Adrenal gland (tissue), 12 donors: ENCODE data around the gene TYRO3. TPM values are rescaled to one million over a fixed set of nuclear protein-coding genes. Genes with fewer than 3 reads are reported as not detected.

Source experiments
- DNase-seq, 7 donors: peaks; one replicate each; pipeline ENCODE4 v3.0.0-alpha.2; 2019 to 2020
- H3K27ac ChIP-seq, 5 donors: fragments of 200-600 bp; sonication (generic) in 4 of 5; 1 replicate in 3 of 5; 2 replicates in 2 of 5; pipeline versions ENCODE4 v1.5.1 to v1.8.0; 2016 to 2020; ENCODE audit warnings: mild to moderate bottlenecking in 1 of 5
- H3K27me3 ChIP-seq: fragments of 200-600 bp; 2 replicates; pipeline ENCODE4 v1.8.0; 2021
- H3K36me3 ChIP-seq, 2 donors: fragments of 200-600 bp; replicated peaks in 1 of 2; 1 replicate in 1 of 2; 2 replicates in 1 of 2; pipeline versions ENCODE4 v1.5.1 to v1.8.0; 2018 to 2022
- H3K4me1 ChIP-seq, 2 donors: fragments of 200-600 bp; replicated peaks in 1 of 2; 1 replicate in 1 of 2; 2 replicates in 1 of 2; pipeline versions ENCODE4 v1.5.1 to v1.8.0; 2018 to 2021
- H3K4me3 ChIP-seq, 4 donors: fragments of 200-600 bp; sonication (generic) in 3 of 4; one replicate each; pipeline ENCODE4 v1.5.1; 2016 to 2018
- H3K9me3 ChIP-seq, 3 donors: fragments of 200-600 bp; sonication (generic) in 1 of 3; replicated peaks in 1 of 3; 1 replicate in 2 of 3; 2 replicates in 1 of 3; pipeline versions ENCODE4 v1.5.1 to v1.8.0; 2016 to 2021
- POLR2A ChIP-seq, 2 donors: fragments of 450-650 bp; IDR thresholded peaks; one replicate each; pipeline ENCODE4 v1.6.1; 2017; ENCODE audit warnings: antibody characterized with exemption in 2 of 2, mild to moderate bottlenecking in 2 of 2, moderate library complexity in 1 of 2
- WGBS, 4 donors: extraction: QIAGEN DNeasy Blood & Tissue Kit in 2 of 4; methylation state at CpG; one replicate each; pipeline versions ENCODE4 v1.1.5 to v1.1.7; 2013 to 2017; 5-methylcytosine and 5-hydroxymethylcytosine counted together
- intact Hi-C, 2 donors: fragments of 100-400 bp; cut with DNase I; formaldehyde crosslinking; loops; one replicate each; pipeline versions ENCODE4 v1.14.1 to v1.15.0; 2022 to 2023
- polyA plus RNA-seq, 3 donors: library from polyadenylated mRNA; stranded (reverse); fragments of 200-250 nt in 2 of 3; fragments of 350-450 nt in 1 of 3; fragmentation: Illumina TruSeq in 1 of 3; extraction: RNeasy Lipid Tissue Mini Kit (QIAGEN cat#74804) in 1 of 3; gene quantifications; one replicate each; pipeline ENCODE4 v1.2.3, GENCODE V29; 2013 to 2014
- total RNA-seq, 9 donors: library from RNA; depleted of rRNA in 4 of 9; stranded (reverse); fragments of >200 nt in 4 of 9; fragments of 120-200 nt in 1 of 9; fragmentation: NEBNext Ultra II Directional in 1 of 9; extraction: Animal tissue kit (Norgen Biotek cat#: 25700) in 1 of 9; gene quantifications; one replicate each; pipeline versions ENCODE4 v1.1.0 to v1.2.4, GENCODE V29; 2013 to 2023
- TF ChIP-seq, protein P1 (sequence below), 6 experiments: fragments of 450-650 bp in 4 of 6; fragments of 200-600 bp in 2 of 6; sonication (generic) in 1 of 6; IDR thresholded peaks; 1 replicate in 5 of 6; 2 replicates in 1 of 6; pipeline versions ENCODE4 v1.5.1 to v1.8.0; 2016 to 2021; ENCODE audit warnings: antibody characterized with exemption in 6 of 6, mild to moderate bottlenecking in 2 of 6, moderate library complexity in 1 of 6
- donor health status: healthy with polysubstance abuse.
- donor health status: Bipolar disorder and iron deficiency.
- donor health status: DM: yes; HTN: yes; CAD: no.
- donor health status: DM: no; HTN: no; CAD: no.
- donor health status: DM: no; HTN: no; CAD: no.
- donor health status: DM: yes; HTN: yes; CAD: no.

The TYRO3 gene
- total and polyA plus RNA-seq, 12 donors, result 8.8 to 44.6 (median 16.9) TPM

GRCh38 chr15:41572866-41573265, 13.9 kb downstream of the TYRO3 start:
- H3K4me1 ChIP-seq, result no peaks in the 10 kb centered on the region
- no peaks in the 10 kb centered on the region for H3K27me3 ChIP-seq
- H3K36me3 ChIP-seq, result no peaks in the 10 kb centered on the region
- no peak overlapping the region for H3K4me3 ChIP-seq
- DNase-seq, result no peak
- intact Hi-C loops, result no loop called here
- no peak overlapping the region for H3K27ac ChIP-seq
- no peaks in the 10 kb centered on the region for H3K9me3 ChIP-seq
- no peak for TF ChIP-seq POLR2A (IDR thresholded peaks at IDR 0.05)
- TF ChIP-seq, protein P1, sequence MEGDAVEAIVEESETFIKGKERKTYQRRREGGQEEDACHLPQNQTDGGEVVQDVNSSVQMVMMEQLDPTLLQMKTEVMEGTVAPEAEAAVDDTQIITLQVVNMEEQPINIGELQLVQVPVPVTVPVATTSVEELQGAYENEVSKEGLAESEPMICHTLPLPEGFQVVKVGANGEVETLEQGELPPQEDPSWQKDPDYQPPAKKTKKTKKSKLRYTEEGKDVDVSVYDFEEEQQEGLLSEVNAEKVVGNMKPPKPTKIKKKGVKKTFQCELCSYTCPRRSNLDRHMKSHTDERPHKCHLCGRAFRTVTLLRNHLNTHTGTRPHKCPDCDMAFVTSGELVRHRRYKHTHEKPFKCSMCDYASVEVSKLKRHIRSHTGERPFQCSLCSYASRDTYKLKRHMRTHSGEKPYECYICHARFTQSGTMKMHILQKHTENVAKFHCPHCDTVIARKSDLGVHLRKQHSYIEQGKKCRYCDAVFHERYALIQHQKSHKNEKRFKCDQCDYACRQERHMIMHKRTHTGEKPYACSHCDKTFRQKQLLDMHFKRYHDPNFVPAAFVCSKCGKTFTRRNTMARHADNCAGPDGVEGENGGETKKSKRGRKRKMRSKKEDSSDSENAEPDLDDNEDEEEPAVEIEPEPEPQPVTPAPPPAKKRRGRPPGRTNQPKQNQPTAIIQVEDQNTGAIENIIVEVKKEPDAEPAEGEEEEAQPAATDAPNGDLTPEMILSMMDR (IDR thresholded peaks at IDR 0.05), result no peak
- WGBS, 4 donors, result 94 to 99% (median 95%) methylated on average over 7 to 8 of the region's 8 CpGs

DNA sequence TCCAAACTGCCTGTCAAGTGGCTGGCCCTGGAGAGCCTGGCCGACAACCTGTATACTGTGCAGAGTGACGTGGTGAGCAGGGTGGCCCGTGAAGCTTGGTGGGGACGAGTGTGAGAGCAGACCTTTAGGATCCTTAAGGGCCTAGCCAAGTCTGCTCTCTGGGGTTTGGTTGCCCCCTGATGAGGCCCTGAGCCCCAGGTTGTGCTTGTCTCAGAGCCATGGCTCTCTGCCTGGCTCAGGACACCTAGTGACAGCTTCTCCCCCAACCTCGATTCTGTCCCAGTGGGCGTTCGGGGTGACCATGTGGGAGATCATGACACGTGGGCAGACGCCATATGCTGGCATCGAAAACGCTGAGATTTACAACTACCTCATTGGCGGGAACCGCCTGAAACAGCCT, 14.4 kb downstream of the TYRO3 start:
- Histone ChIP-seq H3K4me1 (no peaks in the 10 kb centered on the region), H3K27ac (no peak overlapping the region), H3K4me3 (no peak overlapping the region), H3K36me3 (no peaks in the 10 kb centered on the region), H3K27me3 (no peaks in the 10 kb centered on the region), H3K9me3 (no peaks in the 10 kb centered on the region)
- intact Hi-C loops, result no loop called here
- DNase-seq, result no peak
- TF ChIP-seq, protein P1 (IDR thresholded peaks at IDR 0.05), result no peak
- TF ChIP-seq POLR2A (IDR thresholded peaks at IDR 0.05), result no peak
- 91 to 94% (median 92%) methylated on average over 11 to 13 of the region's 13 CpGs for WGBS, 4 donors

GRCh38 chr15:41574158-41574557, 15.1 kb downstream of the TYRO3 start:
- intact Hi-C loops, result no loop called here
- H3K4me1 ChIP-seq, result peaks cover 0 to 2% of the 10 kb centered on the region in 2 donors
- no peaks in the 10 kb centered on the region for H3K9me3 ChIP-seq
- no peaks in the 10 kb centered on the region for H3K36me3 ChIP-seq
- DNase-seq, result no peak
- no peak for TF ChIP-seq POLR2A (IDR thresholded peaks at IDR 0.05)
- TF ChIP-seq, protein P1 (IDR thresholded peaks at IDR 0.05), result no peak
- no peak overlapping the region for H3K27ac ChIP-seq
- H3K4me3 ChIP-seq, result no peak overlapping the region
- WGBS, 4 donors, result 76 to 85% (median 80%) methylated on average over 2 of the region's 2 CpGs
- no peaks in the 10 kb centered on the region for H3K27me3 ChIP-seq

DNA sequence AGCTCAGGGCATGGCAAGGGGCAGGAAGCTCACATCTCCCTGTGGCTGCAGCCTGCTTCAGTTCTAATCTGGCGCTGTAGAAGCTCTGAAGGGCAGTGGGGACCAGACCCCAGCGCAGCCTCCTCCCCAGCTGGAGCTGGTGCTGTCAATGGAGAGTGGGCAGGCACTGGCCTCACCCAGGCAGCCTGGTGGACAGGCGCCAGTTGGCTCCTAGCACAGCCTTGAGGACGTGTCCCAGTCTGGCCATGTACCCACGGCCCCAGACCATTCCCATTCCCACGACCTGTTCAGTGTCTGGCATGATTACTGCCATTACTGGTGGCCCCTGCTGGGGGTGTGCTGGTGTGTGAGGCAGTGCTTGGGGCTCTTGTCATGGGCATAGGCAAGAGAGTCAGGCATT, 16.3 kb downstream of the TYRO3 start:
- H3K4me1 ChIP-seq, result peaks cover 0 to 3% of the 10 kb centered on the region in 2 donors
- no peaks in the 10 kb centered on the region for H3K36me3 ChIP-seq
- peak in 1 of 7 donors; percentile 55 for DNase-seq
- no peak for TF ChIP-seq POLR2A (IDR thresholded peaks at IDR 0.05)
- TF ChIP-seq, protein P1 (IDR thresholded peaks at IDR 0.05), result no peak
- H3K4me3 ChIP-seq, result no peak overlapping the region
- intact Hi-C loops, result no loop called here
- 31 to 80% (median 59%) methylated on average over 1 to 6 of the region's 6 CpGs for WGBS, 4 donors
- H3K27ac ChIP-seq, result no peak overlapping the region
- no peaks in the 10 kb centered on the region for H3K9me3 ChIP-seq
- no peaks in the 10 kb centered on the region for H3K27me3 ChIP-seq
